ENCODE results near the gene GNAO1. TPM values are rescaled to one million over a fixed set of nuclear protein-coding genes. Genes with fewer than 3 reads are reported as not detected.

The GNAO1 gene
- polyA plus RNA-seq, 3 donors: not detected

DNA sequence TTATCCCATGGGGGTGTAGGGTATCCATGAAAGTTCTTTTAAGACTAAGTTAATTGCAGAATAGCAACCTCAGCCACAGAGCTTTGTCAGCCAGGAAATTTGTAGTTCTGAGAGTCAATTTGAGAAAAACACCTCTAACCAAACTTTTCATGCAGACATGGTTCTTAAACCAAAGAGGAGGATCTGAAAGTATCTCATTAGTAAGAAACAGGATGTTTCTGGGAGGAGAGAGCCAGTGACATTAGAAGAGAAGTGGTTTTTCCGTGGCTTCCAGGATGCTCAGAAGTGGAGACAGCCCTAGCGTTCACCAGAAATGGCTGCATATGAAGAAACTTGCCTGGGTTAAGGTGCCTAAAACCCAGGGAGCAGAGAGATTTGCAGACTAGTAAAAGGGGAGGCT, 7.9 kb downstream of the GNAO1 start:
- no peak overlapping the region for H2AFZ ChIP-seq (ENCODE audit: insufficient read depth, low read depth, low read length, poor library complexity, severe bottlenecking)
- Mint-ChIP-seq H3K4me1 (peaks cover 14% of the 10 kb centered on the region), H3K4me3 (no peak overlapping the region), H3K9me3 (peaks cover 0 to 3% (median 1%) of the 10 kb centered on the region in 7 donors), H3K27ac (no peak overlapping the region), H3K27me3 (ENCODE audit: low read depth in 3 of 3) (peaks cover 34 to 36% (median 34%) of the 10 kb centered on the region in 3 donors), H3K36me3 (no peaks in the 10 kb centered on the region)
- intact Hi-C loops (cut with micrococcal nuclease): no loop called here
- no peaks in the 10 kb centered on the region for H4K20me1 ChIP-seq (ENCODE audit: insufficient read depth, low read length)
- H3K9ac ChIP-seq (ENCODE audit: insufficient read depth, low read length, poor library complexity, severe bottlenecking): no peak overlapping the region
- peaks cover 4 to 22% of the 10 kb centered on the region in 2 donors for H3K4me1 ChIP-seq (ENCODE audit: control insufficient read depth in 1 of 2, insufficient read depth in 2 of 2, low read length in 2 of 2)
- 0% methylated on average over 2 of the region's 2 CpGs for WGBS (ENCODE audit: insufficient coverage)
- no peak overlapping the region for H3K4me3 ChIP-seq (replicated peaks in 1 of 3; ENCODE audit: low read depth in 2 of 3, low read length in 3 of 3)
- no peaks in the 10 kb centered on the region for H3K79me2 ChIP-seq (ENCODE audit: insufficient read depth, low read length)
- H3K9me3 ChIP-seq (replicated peaks in 1 of 2; ENCODE audit: control insufficient read depth in 1 of 2, insufficient read depth in 1 of 2, low read length in 2 of 2): peaks cover 0 to 6% of the 10 kb centered on the region in 2 donors
- no peaks in the 10 kb centered on the region for H3K36me3 ChIP-seq (replicated peaks in 1 of 2; ENCODE audit: control insufficient read depth in 1 of 2, insufficient read depth in 2 of 2, low read length in 2 of 2)
- no peak for DNase-seq
- H3K27ac ChIP-seq (ENCODE audit: low read depth in 1 of 2, low read length in 2 of 2): no peak overlapping the region
- no peak overlapping the region for H3K4me2 ChIP-seq (replicated peaks; ENCODE audit: extremely low read depth, low read length, poor library complexity, severe bottlenecking)
- peaks cover 38 to 46% of the 10 kb centered on the region in 2 donors for H3K27me3 ChIP-seq (ENCODE audit: control insufficient read depth in 2 of 2, insufficient read depth in 2 of 2, low read length in 2 of 2)
- TF ChIP-seq, protein P1, sequence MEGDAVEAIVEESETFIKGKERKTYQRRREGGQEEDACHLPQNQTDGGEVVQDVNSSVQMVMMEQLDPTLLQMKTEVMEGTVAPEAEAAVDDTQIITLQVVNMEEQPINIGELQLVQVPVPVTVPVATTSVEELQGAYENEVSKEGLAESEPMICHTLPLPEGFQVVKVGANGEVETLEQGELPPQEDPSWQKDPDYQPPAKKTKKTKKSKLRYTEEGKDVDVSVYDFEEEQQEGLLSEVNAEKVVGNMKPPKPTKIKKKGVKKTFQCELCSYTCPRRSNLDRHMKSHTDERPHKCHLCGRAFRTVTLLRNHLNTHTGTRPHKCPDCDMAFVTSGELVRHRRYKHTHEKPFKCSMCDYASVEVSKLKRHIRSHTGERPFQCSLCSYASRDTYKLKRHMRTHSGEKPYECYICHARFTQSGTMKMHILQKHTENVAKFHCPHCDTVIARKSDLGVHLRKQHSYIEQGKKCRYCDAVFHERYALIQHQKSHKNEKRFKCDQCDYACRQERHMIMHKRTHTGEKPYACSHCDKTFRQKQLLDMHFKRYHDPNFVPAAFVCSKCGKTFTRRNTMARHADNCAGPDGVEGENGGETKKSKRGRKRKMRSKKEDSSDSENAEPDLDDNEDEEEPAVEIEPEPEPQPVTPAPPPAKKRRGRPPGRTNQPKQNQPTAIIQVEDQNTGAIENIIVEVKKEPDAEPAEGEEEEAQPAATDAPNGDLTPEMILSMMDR (IDR thresholded peaks at IDR 0.05): no peak

DNA sequence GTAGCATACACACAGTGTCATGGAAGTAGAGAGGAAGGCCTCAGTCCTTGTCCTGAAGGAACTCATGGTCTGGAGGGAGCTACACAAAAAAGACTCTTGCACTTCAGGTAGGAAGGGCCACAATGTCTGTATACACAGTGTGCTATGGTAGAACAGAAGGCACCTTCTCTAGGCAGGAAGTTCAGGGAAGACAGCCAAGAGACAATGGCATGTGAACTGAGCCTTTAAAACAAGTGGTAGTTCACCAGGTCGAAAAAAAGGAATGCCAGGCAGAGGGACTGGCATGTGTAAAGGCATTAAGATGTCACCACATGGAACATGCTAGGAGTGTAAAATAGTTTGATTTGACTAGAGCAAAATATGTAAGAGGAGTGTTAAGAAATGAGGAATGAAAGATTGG, 9.7 kb downstream of the GNAO1 start:
- no peak overlapping the region for H2AFZ ChIP-seq (ENCODE audit: insufficient read depth, low read depth, low read length, poor library complexity, severe bottlenecking)
- no peak overlapping the region for H3K4me3 ChIP-seq (replicated peaks in 1 of 3; ENCODE audit: low read depth in 2 of 3, low read length in 3 of 3)
- no peak overlapping the region for H3K4me2 ChIP-seq (replicated peaks; ENCODE audit: extremely low read depth, low read length, poor library complexity, severe bottlenecking)
- 100% methylated on average over 1 of the region's 1 CpG for WGBS (ENCODE audit: insufficient coverage)
- H3K79me2 ChIP-seq (ENCODE audit: insufficient read depth, low read length): no peaks in the 10 kb centered on the region
- H3K9me3 ChIP-seq (replicated peaks in 1 of 2; ENCODE audit: control insufficient read depth in 1 of 2, insufficient read depth in 1 of 2, low read length in 2 of 2): no peaks in the 10 kb centered on the region
- Mint-ChIP-seq H3K27ac (no peak overlapping the region), H3K4me1 (peaks cover 10% of the 10 kb centered on the region), H3K4me3 (no peak overlapping the region), H3K9me3 (no peaks in the 10 kb centered on the region), H3K36me3 (no peaks in the 10 kb centered on the region), H3K27me3 (ENCODE audit: low read depth in 3 of 3) (peaks cover 16 to 21% (median 21%) of the 10 kb centered on the region in 3 donors)
- no peak overlapping the region for H3K9ac ChIP-seq (ENCODE audit: insufficient read depth, low read length, poor library complexity, severe bottlenecking)
- peaks cover 20 to 28% of the 10 kb centered on the region in 2 donors for H3K27me3 ChIP-seq (ENCODE audit: control insufficient read depth in 2 of 2, insufficient read depth in 2 of 2, low read length in 2 of 2)
- DNase-seq: no peak
- H3K4me1 ChIP-seq (ENCODE audit: control insufficient read depth in 1 of 2, insufficient read depth in 2 of 2, low read length in 2 of 2): peaks cover 4 to 22% of the 10 kb centered on the region in 2 donors
- H4K20me1 ChIP-seq (ENCODE audit: insufficient read depth, low read length): no peaks in the 10 kb centered on the region
- H3K36me3 ChIP-seq (replicated peaks in 1 of 2; ENCODE audit: control insufficient read depth in 1 of 2, insufficient read depth in 2 of 2, low read length in 2 of 2): no peaks in the 10 kb centered on the region
- TF ChIP-seq, protein P1 (IDR thresholded peaks at IDR 0.05): no peak
- intact Hi-C loops (cut with micrococcal nuclease): no loop called here
- no peak overlapping the region for H3K27ac ChIP-seq (ENCODE audit: low read depth in 1 of 2, low read length in 2 of 2)

Data from CD14-positive monocyte (primary cell).